ENCODE results near the gene RAB42.
"Not testable (repeated sequence)": the region's sequence is repeated elsewhere in the genome, so short reads cannot be mapped to it uniquely, and the experiment has no call there.

Gene RAB42

DNA sequence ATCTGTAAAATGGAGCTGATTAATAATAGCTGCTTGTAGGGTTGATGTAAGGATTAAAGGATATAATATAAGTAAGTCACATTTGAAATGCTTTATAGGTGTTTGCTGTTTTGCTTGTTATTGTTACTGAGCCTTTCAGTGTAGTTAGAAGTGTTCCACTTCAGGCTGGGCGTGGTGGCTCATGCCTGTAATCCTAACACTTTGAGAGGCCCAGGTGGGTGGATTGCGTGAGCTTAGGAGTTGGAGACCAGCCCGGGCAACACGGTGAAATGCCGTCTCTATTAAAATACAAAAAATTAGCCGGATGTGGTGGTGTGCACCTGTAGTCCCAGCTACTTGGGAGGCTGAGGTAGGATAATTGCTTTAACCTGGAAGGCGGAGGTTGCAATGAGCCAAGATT, 27.0 kb upstream of the RAB42 start:
- TF ChIP-seq ZNF274 (IDR thresholded peaks at IDR 0.05; ENCODE audit: low read depth, low read length) (no peak), YY1 (IDR thresholded peaks at IDR 0.05; ENCODE audit: insufficient read depth, insufficient read length) (no peak), SUZ12 (IDR thresholded peaks at IDR 0.05; ENCODE audit: extremely low read depth, insufficient read depth, insufficient read length) (no peak)
- Histone ChIP-seq H3K4me3 (ENCODE audit: insufficient read length, low read depth) (no peak overlapping the region), H3K9ac (ENCODE audit: insufficient read length, low read depth) (no peak overlapping the region), H3K9me3 (ENCODE audit: insufficient read depth, low read length) (no peaks in the 10 kb centered on the region), H3K27me3 (ENCODE audit: insufficient read depth, insufficient read length) (no peaks in the 10 kb centered on the region), H3K36me3 (ENCODE audit: insufficient read depth, insufficient read length, low read length) (peaks cover 85% of the 10 kb centered on the region), H3K4me1 (ENCODE audit: insufficient read depth, insufficient read length) (no peaks in the 10 kb centered on the region)
- no peak for DNase-seq (ENCODE audit: low read depth, low spot score)

- no peak overlapping the region for H3K9ac ChIP-seq (ENCODE audit: insufficient read length, low read depth)
- no peaks in the 10 kb centered on the region for H3K9me3 ChIP-seq (ENCODE audit: insufficient read depth, low read length)
- no peak for TF ChIP-seq ZNF274 (IDR thresholded peaks at IDR 0.05; ENCODE audit: low read depth, low read length)
- no peak for TF ChIP-seq SUZ12 (IDR thresholded peaks at IDR 0.05; ENCODE audit: extremely low read depth, insufficient read depth, insufficient read length)
- TF ChIP-seq YY1 (IDR thresholded peaks at IDR 0.05; ENCODE audit: insufficient read depth, insufficient read length), result no peak
- no peak for DNase-seq (ENCODE audit: low read depth, low spot score)
- H3K4me1 ChIP-seq (ENCODE audit: insufficient read depth, insufficient read length), result no peaks in the 10 kb centered on the region
- no peak overlapping the region for H3K4me3 ChIP-seq (ENCODE audit: insufficient read length, low read depth)
- peaks cover 84% of the 10 kb centered on the region for H3K36me3 ChIP-seq (ENCODE audit: insufficient read depth, insufficient read length, low read length)
- H3K27me3 ChIP-seq (ENCODE audit: insufficient read depth, insufficient read length), result no peaks in the 10 kb centered on the region
These were observed 26.3 kb upstream of the RAB42 start for GRCh38 chr1:28565726-28566125.

- Histone ChIP-seq H3K4me3 (ENCODE audit: insufficient read length, low read depth) (no peak overlapping the region), H3K9me3 (ENCODE audit: insufficient read depth, low read length) (no peaks in the 10 kb centered on the region), H3K9ac (ENCODE audit: insufficient read length, low read depth) (no peak overlapping the region), H3K27me3 (ENCODE audit: insufficient read depth, insufficient read length) (no peaks in the 10 kb centered on the region), H3K4me1 (ENCODE audit: insufficient read depth, insufficient read length) (no peaks in the 10 kb centered on the region), H3K36me3 (ENCODE audit: insufficient read depth, insufficient read length, low read length) (peaks cover 84% of the 10 kb centered on the region)
- DNase-seq (ENCODE audit: low read depth, low spot score), result no peak
- TF ChIP-seq ZNF274 (IDR thresholded peaks at IDR 0.05; ENCODE audit: low read depth, low read length) (no peak), SUZ12 (IDR thresholded peaks at IDR 0.05; ENCODE audit: extremely low read depth, insufficient read depth, insufficient read length) (no peak), YY1 (IDR thresholded peaks at IDR 0.05; ENCODE audit: insufficient read depth, insufficient read length) (no peak)
These were observed 25.1 kb upstream of the RAB42 start for GRCh38 chr1:28566931-28567330.

- Histone ChIP-seq H3K9ac (ENCODE audit: insufficient read length, low read depth) (peak overlapping the region; percentile 56), H3K4me3 (ENCODE audit: insufficient read length, low read depth) (no peak overlapping the region), H3K4me1 (ENCODE audit: insufficient read depth, insufficient read length) (no peaks in the 10 kb centered on the region), H3K27me3 (ENCODE audit: insufficient read depth, insufficient read length) (no peaks in the 10 kb centered on the region), H3K9me3 (ENCODE audit: insufficient read depth, low read length) (no peaks in the 10 kb centered on the region), H3K36me3 (ENCODE audit: insufficient read depth, insufficient read length, low read length) (peaks cover 76% of the 10 kb centered on the region)
- TF ChIP-seq YY1 (IDR thresholded peaks at IDR 0.05; ENCODE audit: insufficient read depth, insufficient read length) (no peak), ZNF274 (IDR thresholded peaks at IDR 0.05; ENCODE audit: low read depth, low read length) (no peak), SUZ12 (IDR thresholded peaks at IDR 0.05; ENCODE audit: extremely low read depth, insufficient read depth, insufficient read length) (no peak)
- no peak for DNase-seq (ENCODE audit: low read depth, low spot score)
These were observed 20.2 kb upstream of the RAB42 start for GRCh38 chr1:28571911-28572310.

DNA sequence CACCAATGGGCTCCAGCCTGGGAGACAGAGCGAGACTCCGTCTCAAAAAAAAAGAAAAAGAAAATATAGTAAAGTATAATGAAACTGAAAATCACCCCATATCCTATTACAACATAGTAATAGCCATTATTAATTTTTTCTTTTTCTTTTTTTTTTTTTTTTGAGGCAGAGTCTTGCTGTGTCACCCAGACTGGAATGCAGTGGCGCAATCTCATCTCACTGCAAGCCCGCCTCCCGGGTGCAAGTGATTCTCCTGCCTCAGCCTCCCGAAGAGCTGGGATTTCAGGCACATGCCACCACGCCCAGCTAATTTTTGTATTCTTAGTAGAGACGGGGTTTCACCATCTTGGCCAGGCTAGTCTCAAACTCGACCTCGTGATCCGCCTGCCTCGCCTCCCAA, 19.2 kb upstream of the RAB42 start:
- DNase-seq (ENCODE audit: low read depth, low spot score), result not testable (repeated sequence)

GRCh38 chr1:28573564-28573963, 18.5 kb upstream of the RAB42 start:
- Histone ChIP-seq H3K9me3 (ENCODE audit: insufficient read depth, low read length) (no peaks in the 10 kb centered on the region), H3K4me3 (ENCODE audit: insufficient read length, low read depth) (no peak overlapping the region), H3K27me3 (ENCODE audit: insufficient read depth, insufficient read length) (no peaks in the 10 kb centered on the region), H3K4me1 (ENCODE audit: insufficient read depth, insufficient read length) (no peaks in the 10 kb centered on the region), H3K9ac (ENCODE audit: insufficient read length, low read depth) (no peak overlapping the region), H3K36me3 (ENCODE audit: insufficient read depth, insufficient read length, low read length) (peaks cover 76% of the 10 kb centered on the region)
- TF ChIP-seq ZNF274 (IDR thresholded peaks at IDR 0.05; ENCODE audit: low read depth, low read length) (no peak), YY1 (IDR thresholded peaks at IDR 0.05; ENCODE audit: insufficient read depth, insufficient read length) (no peak), SUZ12 (IDR thresholded peaks at IDR 0.05; ENCODE audit: extremely low read depth, insufficient read depth, insufficient read length) (no peak)
- no peak for DNase-seq (ENCODE audit: low read depth, low spot score)

More for the DNA sequence above, 19.2 kb upstream of the RAB42 start:
- not testable (repeated sequence) for H3K9me3 ChIP-seq (ENCODE audit: insufficient read depth, low read length); H3K9ac ChIP-seq (ENCODE audit: insufficient read length, low read depth); H3K27me3 ChIP-seq (ENCODE audit: insufficient read depth, insufficient read length); H3K4me1 ChIP-seq (ENCODE audit: insufficient read depth, insufficient read length); H3K4me3 ChIP-seq (ENCODE audit: insufficient read length, low read depth)
- H3K36me3 ChIP-seq (ENCODE audit: insufficient read depth, insufficient read length, low read length), result peaks cover 76% of the 10 kb centered on the region

- Histone ChIP-seq H3K36me3 (ENCODE audit: insufficient read depth, insufficient read length, low read length) (peaks cover 77% of the 10 kb centered on the region), H3K9ac (ENCODE audit: insufficient read length, low read depth) (peak overlapping the region; percentile 2), H3K9me3 (ENCODE audit: insufficient read depth, low read length) (no peaks in the 10 kb centered on the region), H3K4me3 (ENCODE audit: insufficient read length, low read depth) (no peak overlapping the region), H3K4me1 (ENCODE audit: insufficient read depth, insufficient read length) (peaks cover 7% of the 10 kb centered on the region), H3K27me3 (ENCODE audit: insufficient read depth, insufficient read length) (peaks cover under 1% of the 10 kb centered on the region)
- TF ChIP-seq YY1 (IDR thresholded peaks at IDR 0.05; ENCODE audit: insufficient read depth, insufficient read length) (no peak), ZNF274 (IDR thresholded peaks at IDR 0.05; ENCODE audit: low read depth, low read length) (no peak), SUZ12 (IDR thresholded peaks at IDR 0.05; ENCODE audit: extremely low read depth, insufficient read depth, insufficient read length) (no peak)
- no peak for DNase-seq (ENCODE audit: low read depth, low spot score)
These were observed 14.9 kb upstream of the RAB42 start for GRCh38 chr1:28577052-28577678.
